Eye (tissue), 1 donor: ENCODE data around the gene TRPC5OS.

ENCODE experiments used
- DNase-seq: peaks from one replicate; pipeline ENCODE4 v3.0.0-alpha.2; 2015

Gene TRPC5OS

GRCh38 chrX:111914398-111915090 lies 38.6 kb downstream of the TRPC5OS start:
- DNase-seq: no peak

- no peak for DNase-seq
Measured at GRCh38 chrX:111917591-111917990, 41.6 kb downstream of the TRPC5OS start.

DNA sequence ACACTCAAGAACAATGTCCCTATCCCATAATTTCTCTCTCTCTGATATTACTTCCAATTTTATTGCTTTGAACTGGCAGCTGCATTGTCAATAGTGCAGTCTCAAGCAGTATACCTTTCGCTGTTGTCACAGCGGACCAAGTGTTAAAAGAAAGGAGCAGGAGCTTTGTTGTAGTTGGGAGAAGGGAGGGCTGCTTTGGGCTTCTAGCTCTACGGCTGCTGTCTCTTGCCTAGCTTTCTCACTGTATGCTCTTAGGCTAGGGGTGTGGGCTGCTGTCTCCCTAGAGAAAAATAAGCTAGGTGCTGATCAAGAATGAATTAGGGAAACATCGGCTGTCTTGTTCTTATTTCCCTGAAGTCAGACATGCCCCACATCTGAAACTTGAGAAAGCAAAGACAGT lies 52.5 kb downstream of the TRPC5OS start:
- DNase-seq: no peak
